ENCODE results near the gene HOXB3.

- TF ChIP-seq POLR2AphosphoS5 (IDR thresholded peaks at IDR 0.05) (no peak), CTCF (IDR thresholded peaks at IDR 0.05) (no peak), POLR2A (IDR thresholded peaks at IDR 0.05) (no peak), EP300 (IDR thresholded peaks at IDR 0.05) (no peak)
These were observed 23.3 kb downstream of the HOXB3 start for GRCh38 chr17:48566717-48567116.

Measured in upper lobe of left lung (tissue), 4 donors.